Esophagus squamous epithelium (tissue), 5 donors: ENCODE data around the gene THNSL1. TPM values are rescaled to one million over a fixed set of nuclear protein-coding genes. Genes with fewer than 3 reads are reported as not detected.
A peak's percentile ranks its signal among the peaks of the same experiment; 100 is the strongest.

Experiments used
- DNase-seq: peaks from one replicate; lab custom pipeline; 2025; lab: John Stamatoyannopoulos, UW
- H3K27ac ChIP-seq, 4 donors: fragments of 200-600 bp; sonication (generic); one replicate each; pipeline ENCODE4 v1.5.1; 2016 to 2019; ENCODE audit warnings: mild to moderate bottlenecking in 1 of 4
- H3K27me3 ChIP-seq, 4 donors: fragments of 200-600 bp; sonication (generic); 1 replicate in 3 of 4; 2 replicates in 1 of 4; pipeline versions ENCODE4 v1.5.1 to v1.6.0; 2017 to 2021; ENCODE audit warnings: antibody characterized with exemption in 1 of 4
- H3K36me3 ChIP-seq, 3 donors: fragments of 200-600 bp; sonication (generic); one replicate each; pipeline ENCODE4 v1.5.1; 2016 to 2019
- H3K4me1 ChIP-seq, 3 donors: fragments of 200-600 bp; sonication (generic); one replicate each; pipeline ENCODE4 v1.5.1; 2017 to 2019
- H3K4me3 ChIP-seq, 4 donors: fragments of 200-600 bp; sonication (generic); 1 replicate in 3 of 4; 2 replicates in 1 of 4; pipeline ENCODE4 v1.5.1; 2016 to 2019; ENCODE audit warnings: mild to moderate bottlenecking in 2 of 4, moderate library complexity in 1 of 4
- H3K9me3 ChIP-seq, 3 donors: fragments of 200-600 bp; sonication (generic); one replicate each; pipeline ENCODE4 v1.5.1; 2016 to 2019
- CTCF ChIP-seq, 6 experiments: fragments of 450-650 bp in 4 of 6; fragments of 200-600 bp in 2 of 6; sonication (generic) in 2 of 6; IDR thresholded peaks; one replicate each; pipeline ENCODE4 v1.5.1; 2016 to 2019; ENCODE audit warnings: antibody characterized with exemption in 6 of 6, mild to moderate bottlenecking in 4 of 6, moderate library complexity in 4 of 6
- POLR2A ChIP-seq, 4 donors: fragments of 450-650 bp; IDR thresholded peaks; one replicate each; pipeline ENCODE4 v1.6.1; 2017; ENCODE audit warnings: antibody characterized with exemption in 4 of 4, mild to moderate bottlenecking in 4 of 4, moderate library complexity in 3 of 4
- WGBS, 2 donors: methylation state at CpG; one replicate each; pipeline ENCODE4 v1.1.5; 2018; 5-methylcytosine and 5-hydroxymethylcytosine counted together
- intact Hi-C: fragments of 100-400 bp; cut with DNase I; formaldehyde crosslinking; loops from one replicate; pipeline ENCODE4 v1.15.0; 2022
- total RNA-seq, 4 donors: library from RNA; depleted of rRNA; stranded (reverse); fragments of >200 nt; gene quantifications; one replicate each; pipeline ENCODE4 v1.1.0, GENCODE V29; 2016
- donor health status: DM: yes; HTN: yes; CAD: no.

Gene THNSL1
- total RNA-seq, 4 donors from 2014 or later = 1.0 to 3.0 (median 1.7) TPM

GRCh38 chr10:25056726-25057125, 40.3 kb downstream of the THNSL1 start:
- DNase-seq = no peak
- Histone ChIP-seq H3K27ac (no peak overlapping the region), H3K9me3 (no peaks in the 10 kb centered on the region), H3K4me1 (peaks cover 0 to 24% (median 17%) of the 10 kb centered on the region in 3 donors), H3K4me3 (no peak overlapping the region), H3K27me3 (no peaks in the 10 kb centered on the region), H3K36me3 (no peaks in the 10 kb centered on the region)
- intact Hi-C loops = no loop called here
- TF ChIP-seq POLR2A (IDR thresholded peaks at IDR 0.05) = no peak
- WGBS, 2 donors = 74 to 85% methylated on average over 3 of the region's 3 CpGs

GRCh38 chr10:25057886-25058285, 41.5 kb downstream of the THNSL1 start:
- 64 to 73% methylated on average over 4 of the region's 4 CpGs for WGBS, 2 donors
- H3K36me3 ChIP-seq = no peaks in the 10 kb centered on the region
- no peak overlapping the region for H3K4me3 ChIP-seq
- H3K27me3 ChIP-seq = no peaks in the 10 kb centered on the region
- DNase-seq = no peak
- H3K27ac ChIP-seq = no peak overlapping the region
- intact Hi-C loops = no loop called here
- peaks cover 0 to 36% (median 20%) of the 10 kb centered on the region in 3 donors for H3K4me1 ChIP-seq
- no peaks in the 10 kb centered on the region for H3K9me3 ChIP-seq
- TF ChIP-seq POLR2A (IDR thresholded peaks at IDR 0.05) (no peak), CTCF (IDR thresholded peaks at IDR 0.05) (no peak)

GRCh38 chr10:25059990-25060389, 43.6 kb downstream of the THNSL1 start:
- DNase-seq = no peak
- no peak for TF ChIP-seq POLR2A (IDR thresholded peaks at IDR 0.05)
- TF ChIP-seq CTCF (IDR thresholded peaks at IDR 0.05) = no peak
- Histone ChIP-seq H3K27me3 (no peaks in the 10 kb centered on the region), H3K9me3 (no peaks in the 10 kb centered on the region), H3K36me3 (no peaks in the 10 kb centered on the region), H3K4me1 (peaks cover 0 to 37% (median 20%) of the 10 kb centered on the region in 3 donors), H3K27ac (peak overlapping the region in 2 of 4 donors; percentile 21 to 33), H3K4me3 (no peak overlapping the region)
- WGBS, 2 donors = 13 to 47% methylated on average over 4 to 6 of the region's 7 CpGs
- intact Hi-C loops = no loop called here

GRCh38 chr10:25061125-25061524, 44.7 kb downstream of the THNSL1 start:
- no peak for DNase-seq
- Histone ChIP-seq H3K4me1 (peaks cover 0 to 37% (median 20%) of the 10 kb centered on the region in 3 donors), H3K9me3 (no peaks in the 10 kb centered on the region), H3K27me3 (no peaks in the 10 kb centered on the region), H3K27ac (peak overlapping the region in 3 of 4 donors; percentile 76 to 89 (median 85)), H3K36me3 (no peaks in the 10 kb centered on the region), H3K4me3 (no peak overlapping the region)
- 90 to 100% methylated on average over 4 to 7 of the region's 7 CpGs for WGBS, 2 donors
- TF ChIP-seq CTCF (IDR thresholded peaks at IDR 0.05) (no peak), POLR2A (IDR thresholded peaks at IDR 0.05) (no peak)
- intact Hi-C loops = no loop called here

GRCh38 chr10:25061711-25062449, 45.5 kb downstream of the THNSL1 start:
- intact Hi-C loops = no loop called here
- TF ChIP-seq CTCF (IDR thresholded peaks at IDR 0.05) (no peak), POLR2A (IDR thresholded peaks at IDR 0.05) (no peak)
- Histone ChIP-seq H3K9me3 (no peaks in the 10 kb centered on the region), H3K27me3 (no peaks in the 10 kb centered on the region), H3K4me1 (peaks cover 0 to 37% (median 20%) of the 10 kb centered on the region in 3 donors), H3K27ac (peak overlapping the region; percentile 76 to 89 (median 86)), H3K4me3 (peak overlapping the region in 1 of 4 donors; percentile 42), H3K36me3 (no peaks in the 10 kb centered on the region)
- no peak for DNase-seq
- 34 to 47% methylated on average over 11 of the region's 11 CpGs for WGBS, 2 donors
